Kidney epithelial cell (primary cell): Measurements from ENCODE around the gene MAX. TPM values are rescaled to one million over a fixed set of nuclear protein-coding genes. Genes with fewer than 3 reads are reported as not detected.

ENCODE experiments used
- DNase-seq: peaks from one replicate; pipeline ENCODE4 v3.0.0-alpha.2; 2010; ENCODE audit warnings: low read depth
- H3K27me3 ChIP-seq: 2 replicates; pipeline ENCODE4 v1.6.0; 2011; ENCODE audit warnings: low read length; ENCODE audit not compliant: control insufficient read depth, insufficient read depth
- H3K36me3 ChIP-seq: 2 replicates; pipeline ENCODE4 v1.5.1; 2011; ENCODE audit warnings: low read length; ENCODE audit not compliant: control insufficient read depth, insufficient read depth
- H3K4me3 ChIP-seq: 2 replicates; pipeline ENCODE4 v1.5.1; 2011; ENCODE audit warnings: low read depth, mild to moderate bottlenecking, control low read depth, low read length
- CTCF ChIP-seq: IDR thresholded peaks from 2 replicates; pipeline ENCODE4 v1.5.1; 2011; ENCODE audit warnings: mild to moderate bottlenecking, moderate library complexity, low read length, control low read depth, inconsistent platforms; ENCODE audit not compliant: insufficient read depth, poor library complexity, severe bottlenecking
- total RNA-seq: library from RNA; depleted of rRNA; stranded (reverse); fragments of >200 nt; gene quantifications from 2 replicates; pipeline ENCODE4 v1.2.3, GENCODE V29; 2015

MAX gene
- total RNA-seq, 1 donor from 2014 or later, result 59.5 TPM

GRCh38 chr14:65132855-65133254, 30.5 kb upstream of the MAX start:
- no peaks in the 10 kb centered on the region for H3K36me3 ChIP-seq
- DNase-seq, result no peak
- H3K27me3 ChIP-seq, result no peaks in the 10 kb centered on the region
- TF ChIP-seq CTCF, result no peak
- H3K4me3 ChIP-seq, result no peak overlapping the region

GRCh38 chr14:65131301-65131701, 29.0 kb upstream of the MAX start:
- no peak overlapping the region for H3K4me3 ChIP-seq
- no peaks in the 10 kb centered on the region for H3K27me3 ChIP-seq
- DNase-seq, result peak; percentile 34
- no peaks in the 10 kb centered on the region for H3K36me3 ChIP-seq
- TF ChIP-seq CTCF, result no peak

- no peaks in the 10 kb centered on the region for H3K27me3 ChIP-seq
- no peak overlapping the region for H3K4me3 ChIP-seq
- no peak for TF ChIP-seq CTCF
- no peak for DNase-seq
- no peaks in the 10 kb centered on the region for H3K36me3 ChIP-seq
These were observed 25.8 kb upstream of the MAX start for GRCh38 chr14:65128096-65128495.

- DNase-seq, result no peak
- no peaks in the 10 kb centered on the region for H3K27me3 ChIP-seq
- H3K36me3 ChIP-seq, result no peaks in the 10 kb centered on the region
- no peak for TF ChIP-seq CTCF
- H3K4me3 ChIP-seq, result no peak overlapping the region
These were observed 15.7 kb upstream of the MAX start for GRCh38 chr14:65117769-65118745.

GRCh38 chr14:65115615-65116014, 13.3 kb upstream of the MAX start:
- H3K36me3 ChIP-seq, result no peaks in the 10 kb centered on the region
- no peak for DNase-seq
- no peak for TF ChIP-seq CTCF
- no peak overlapping the region for H3K4me3 ChIP-seq
- no peaks in the 10 kb centered on the region for H3K27me3 ChIP-seq
